ENCODE data around the gene CYP4F8.

CYP4F8 gene

DNA sequence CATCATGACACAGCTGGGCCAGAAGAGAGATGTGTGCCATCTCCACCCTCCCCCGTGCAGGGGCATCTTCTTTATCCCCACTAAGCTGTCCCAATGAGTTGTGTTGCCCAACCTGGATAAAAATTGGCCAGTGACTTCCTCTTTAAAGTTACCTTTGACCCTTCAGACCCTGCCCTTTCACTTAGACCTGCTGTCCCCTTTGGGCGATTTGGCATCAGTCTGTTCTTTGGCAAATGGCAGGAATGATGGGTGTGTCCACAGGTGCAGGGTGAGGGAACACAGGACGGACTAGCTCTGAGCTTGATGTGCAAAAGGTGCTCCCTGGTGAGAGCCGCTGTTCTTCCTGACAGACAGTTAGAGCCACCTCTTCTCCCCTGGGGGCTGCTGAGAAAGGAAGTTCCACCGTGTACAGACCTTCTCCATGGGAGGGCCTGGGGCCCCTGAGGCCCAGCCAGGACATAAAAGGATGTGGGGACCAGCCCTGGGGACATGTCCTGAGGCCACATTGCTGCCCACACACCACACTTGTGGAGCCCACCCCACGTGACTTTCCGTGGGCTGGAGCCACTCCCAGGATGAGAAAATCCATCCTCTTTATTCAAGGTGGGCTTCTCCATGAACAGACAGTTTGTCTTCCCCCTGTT lies 1.7 kb downstream of the CYP4F8 start:
- no peak for DNase-seq (ENCODE audit: low read depth)

DNA sequence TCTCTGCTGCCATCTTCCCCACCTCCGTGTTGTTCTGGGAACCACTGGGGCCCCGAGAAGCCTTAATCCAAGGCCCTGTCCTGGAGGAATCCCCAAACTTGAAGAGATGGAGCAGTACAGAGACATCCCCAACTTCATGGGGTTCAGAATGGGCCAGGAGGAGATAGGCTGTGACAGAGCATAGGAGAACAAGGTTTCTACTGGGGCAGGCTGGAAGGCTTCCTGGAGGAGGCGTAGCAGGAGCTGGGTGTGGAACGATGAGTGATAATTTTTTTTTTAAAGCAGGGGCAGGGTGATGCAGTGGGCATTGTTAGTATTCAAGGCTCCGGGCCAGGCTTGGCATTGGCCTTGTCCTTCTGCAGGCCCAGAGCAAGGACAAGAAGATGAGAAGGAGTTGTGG lies 3.3 kb downstream of the CYP4F8 start:
- DNase-seq (ENCODE audit: low read depth) = no peak

DNA sequence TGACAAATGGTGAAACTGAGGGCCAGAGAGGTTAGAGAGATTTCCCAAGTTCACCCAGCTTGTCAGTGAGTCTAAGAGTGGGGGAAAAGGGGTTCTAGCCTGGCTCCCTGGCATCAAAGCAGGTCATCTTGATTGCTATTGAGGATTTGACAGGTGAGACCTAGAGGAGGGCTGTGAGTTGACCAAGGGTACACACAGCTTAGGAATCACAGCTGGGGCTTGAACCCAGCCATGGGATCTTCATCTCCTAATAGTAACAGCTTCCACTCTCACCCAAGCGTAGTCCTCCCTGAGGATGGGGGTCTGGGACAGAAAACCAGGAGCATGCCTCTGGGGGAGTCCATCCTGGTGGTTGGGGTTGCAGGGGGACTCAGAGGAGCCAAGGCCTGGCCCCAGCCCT lies 6.8 kb downstream of the CYP4F8 start:
- no peak for DNase-seq (ENCODE audit: low read depth)

DNA sequence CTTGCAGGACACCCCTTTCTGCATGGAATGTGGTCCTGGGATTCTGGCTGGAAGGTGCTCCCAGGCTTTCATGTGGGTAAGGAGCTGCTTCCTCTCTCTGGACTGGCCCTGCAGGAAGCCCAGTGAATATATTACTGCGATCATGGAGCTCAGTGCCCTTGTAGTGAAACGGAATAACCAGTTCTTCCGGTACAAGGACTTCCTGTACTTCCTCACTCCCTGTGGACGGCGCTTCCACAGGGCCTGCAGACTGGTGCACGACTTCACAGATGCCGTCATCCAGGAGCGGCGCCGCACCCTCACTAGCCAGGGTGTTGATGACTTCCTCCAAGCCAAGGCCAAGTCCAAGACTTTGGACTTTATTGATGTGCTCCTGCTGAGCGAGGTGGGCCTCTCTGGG lies 8.0 kb downstream of the CYP4F8 start:
- no peak for DNase-seq (ENCODE audit: low read depth)

DNA sequence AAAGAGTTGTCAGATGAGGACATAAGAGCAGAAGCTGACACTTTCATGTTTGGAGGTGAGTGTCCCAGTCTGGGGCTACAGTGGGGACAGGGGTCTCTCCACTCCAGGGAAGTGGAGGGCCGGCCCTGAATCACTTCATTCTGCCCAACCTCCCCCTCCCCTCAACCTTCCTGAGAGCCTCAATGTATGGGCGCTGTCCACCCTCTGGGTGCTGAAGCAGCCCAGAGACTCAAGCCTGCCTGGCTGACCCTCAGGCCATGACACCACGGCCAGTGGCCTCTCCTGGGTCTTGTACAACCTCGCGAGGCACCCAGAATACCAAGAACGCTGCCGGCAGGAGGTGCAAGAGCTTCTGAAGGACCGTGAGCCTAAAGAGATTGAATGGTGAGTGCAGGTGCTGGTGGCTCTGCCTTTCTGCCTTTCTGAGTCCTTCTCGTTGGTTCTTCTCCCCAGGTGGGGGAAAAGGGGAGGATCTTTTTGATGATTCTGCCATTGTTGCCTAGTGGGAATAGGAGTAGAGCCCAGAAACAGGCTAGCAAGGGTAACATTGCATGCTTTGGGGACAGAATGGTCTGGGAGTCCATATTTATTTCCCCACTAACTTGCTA lies 8.8 kb downstream of the CYP4F8 start:
- DNase-seq (ENCODE audit: low read depth) = no peak

DNA sequence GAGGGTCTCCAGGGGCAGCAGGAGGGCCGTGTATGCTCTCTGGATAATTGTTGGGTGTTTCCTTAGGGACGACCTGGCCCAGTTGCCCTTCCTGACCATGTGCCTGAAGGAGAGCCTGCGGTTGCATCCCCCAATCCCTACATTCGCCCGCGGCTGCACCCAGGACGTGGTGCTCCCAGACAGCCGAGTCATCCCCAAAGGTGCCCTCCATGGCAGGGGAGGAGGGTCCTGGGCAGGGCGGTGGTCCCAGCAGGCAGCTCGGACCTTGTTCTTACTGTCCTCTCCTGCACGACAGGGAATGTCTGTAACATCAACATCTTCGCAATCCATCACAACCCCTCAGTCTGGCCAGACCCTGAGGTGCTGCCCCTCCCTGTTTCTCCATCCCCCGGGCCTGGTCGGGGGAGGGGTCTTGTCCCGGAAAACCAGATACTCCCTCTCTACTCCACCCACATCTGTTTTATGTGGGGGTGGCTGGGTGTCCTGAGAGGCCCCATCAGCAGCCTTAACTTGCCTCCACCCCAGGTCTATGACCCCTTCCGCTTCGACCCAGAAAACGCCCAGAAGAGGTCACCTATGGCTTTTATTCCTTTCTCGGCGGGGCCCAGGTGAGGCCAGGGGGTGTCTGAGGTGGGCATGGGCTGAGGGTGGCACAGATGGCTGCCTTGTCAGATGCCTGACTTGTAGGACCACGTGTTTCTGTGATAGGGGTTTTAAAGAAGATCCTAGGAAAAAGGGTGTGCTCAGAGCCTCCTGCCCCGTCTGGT lies 13.4 kb downstream of the CYP4F8 start:
- no peak for DNase-seq (ENCODE audit: low read depth)

DNA sequence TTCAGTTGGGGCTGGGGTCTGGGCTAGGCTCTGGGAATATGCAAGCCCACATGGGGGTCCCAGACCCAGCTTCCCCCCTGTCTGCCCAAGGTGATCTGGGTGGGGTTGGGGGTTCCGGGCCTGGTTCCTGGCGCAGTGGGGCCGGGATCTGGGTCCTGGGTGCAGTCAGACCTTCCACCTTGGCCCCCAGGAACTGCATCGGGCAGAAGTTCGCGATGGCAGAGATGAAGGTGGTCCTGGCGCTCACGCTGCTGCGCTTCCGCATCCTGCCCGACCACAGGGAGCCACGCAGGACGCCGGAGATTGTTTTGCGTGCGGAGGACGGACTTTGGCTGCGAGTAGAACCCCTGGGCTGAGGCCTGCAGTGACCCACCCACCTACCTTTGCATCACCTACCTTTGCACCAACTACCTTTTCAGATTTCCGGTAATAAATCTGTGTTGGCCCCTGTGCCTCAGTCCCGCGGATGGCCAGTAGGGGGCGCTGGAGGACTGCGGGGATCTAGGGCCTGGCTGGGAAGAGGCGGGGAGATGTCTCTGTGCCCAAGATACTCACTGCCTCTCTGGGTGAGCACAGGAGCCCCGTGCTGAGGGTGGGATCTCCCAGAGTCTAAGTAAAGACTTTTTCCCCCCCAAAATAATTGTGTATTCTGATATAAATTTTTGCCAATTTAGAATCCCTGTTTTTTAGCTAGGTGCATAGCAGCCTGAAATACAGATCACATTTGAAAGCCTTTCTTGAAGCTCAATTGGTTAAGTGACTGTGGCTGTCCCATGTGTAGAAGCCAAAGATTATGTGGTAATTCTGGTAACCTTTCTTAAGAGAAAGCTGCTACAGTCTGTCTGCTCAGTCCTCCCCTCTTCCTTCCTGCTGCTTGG lies 14.2 kb downstream of the CYP4F8 start:
- DNase-seq (ENCODE audit: low read depth) = peak; percentile 83

GRCh38 chr19:15631817-15632216 lies 16.8 kb downstream of the CYP4F8 start:
- DNase-seq (ENCODE audit: low read depth) = peak; percentile 2

- no peak for DNase-seq (ENCODE audit: low read depth)
Observed at GRCh38 chr19:15633082-15633835, 18.2 kb downstream of the CYP4F8 start.

DNA sequence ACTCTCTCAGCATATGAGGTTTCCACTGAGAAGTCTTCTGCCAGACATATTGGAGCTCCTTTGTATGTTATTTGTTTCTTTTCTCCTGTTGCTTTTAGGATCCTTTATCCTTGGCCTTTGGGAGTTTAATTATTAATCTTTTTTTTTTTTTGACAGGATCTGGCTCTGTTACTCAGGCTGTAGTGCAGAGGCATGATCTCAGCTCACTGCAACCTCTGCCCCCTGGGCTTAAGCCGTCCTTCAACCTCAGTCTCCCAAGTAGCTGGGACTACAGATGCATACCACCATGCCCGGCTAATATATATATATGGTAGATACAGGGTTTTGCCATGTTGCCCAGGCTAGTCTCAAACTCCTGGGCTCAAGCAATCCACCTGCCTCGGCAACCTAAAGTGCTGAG lies 19.1 kb downstream of the CYP4F8 start:
- DNase-seq (ENCODE audit: low read depth) = no peak

GRCh38 chr19:15635016-15635805 lies 20.2 kb downstream of the CYP4F8 start:
- DNase-seq (ENCODE audit: low read depth) = no peak

- no peak for DNase-seq (ENCODE audit: low read depth)
Observed at GRCh38 chr19:15636026-15636425, 21.0 kb downstream of the CYP4F8 start.

- no peak for DNase-seq (ENCODE audit: low read depth)
Observed at GRCh38 chr19:15639596-15639995, 24.6 kb downstream of the CYP4F8 start.

- no peak for DNase-seq (ENCODE audit: low read depth)
Observed at GRCh38 chr19:15640294-15640903, 25.4 kb downstream of the CYP4F8 start, which contains the start of gene CYP4F3. CYP4F3 (plus strand) TSS chr19:15640897; CDS start chr19:15641416, 519 bp downstream.

DNA sequence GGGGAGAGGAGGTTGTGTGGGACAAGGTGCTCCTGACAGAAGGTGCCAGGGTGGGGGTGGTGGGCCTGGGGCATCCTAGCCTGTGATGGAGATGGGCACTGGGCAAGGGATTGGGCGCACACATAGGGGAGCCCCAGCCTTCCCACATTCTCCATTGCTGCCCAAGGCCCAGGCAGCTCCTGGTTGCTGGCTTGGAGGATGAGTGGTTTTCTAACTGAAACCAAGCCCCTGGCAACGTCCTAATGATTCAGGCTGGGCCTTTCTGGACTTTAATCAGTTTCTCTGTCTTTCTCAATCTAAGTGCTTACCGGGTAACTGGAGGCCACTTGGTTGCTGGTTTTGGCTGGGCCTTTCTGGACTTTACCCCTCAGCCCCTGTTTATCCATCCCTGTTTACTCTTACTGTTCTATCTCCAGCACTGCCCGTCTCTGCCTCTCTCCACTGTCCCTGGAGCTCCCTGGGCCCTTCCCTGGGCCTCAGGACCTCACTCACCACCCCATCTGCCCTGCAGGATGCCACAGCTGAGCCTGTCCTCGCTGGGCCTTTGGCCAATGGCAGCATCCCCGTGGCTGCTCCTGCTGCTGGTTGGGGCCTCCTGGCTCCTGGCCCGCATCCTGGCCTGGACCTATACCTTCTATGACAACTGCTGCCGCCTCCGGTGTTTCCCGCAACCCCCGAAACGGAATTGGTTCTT lies 26.0 kb downstream of the CYP4F8 start:
- DNase-seq (ENCODE audit: low read depth) = no peak

GRCh38 chr19:15641901-15642491 lies 27.0 kb downstream of the CYP4F8 start:
- no peak for DNase-seq (ENCODE audit: low read depth)

DNA sequence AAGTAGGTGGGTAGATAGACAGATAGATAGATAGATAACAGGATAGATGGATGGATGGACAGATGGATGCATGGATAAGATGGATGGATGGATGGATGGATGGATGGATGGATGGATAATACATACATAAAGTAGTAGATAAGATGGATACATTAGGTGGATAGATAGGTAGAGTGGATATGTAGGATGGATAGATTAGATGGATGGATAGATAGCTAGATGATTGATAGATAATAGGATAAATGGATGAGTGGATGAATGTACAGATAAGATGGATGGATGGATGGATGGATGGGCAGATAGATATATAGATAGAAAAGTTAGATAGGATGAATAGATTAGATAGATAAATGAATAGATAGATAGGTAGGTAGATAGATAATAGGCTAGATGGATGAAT lies 27.8 kb downstream of the CYP4F8 start:
- no peak for DNase-seq (ENCODE audit: low read depth)

GRCh38 chr19:15643387-15643786 lies 28.4 kb downstream of the CYP4F8 start:
- no peak for DNase-seq (ENCODE audit: low read depth)

GRCh38 chr19:15644066-15644741 lies 29.2 kb downstream of the CYP4F8 start:
- DNase-seq (ENCODE audit: low read depth) = no peak
